ENCODE results near the gene MYL9.
A peak's percentile ranks its signal among the peaks of the same experiment; 100 is the strongest.

Gene MYL9

DNA sequence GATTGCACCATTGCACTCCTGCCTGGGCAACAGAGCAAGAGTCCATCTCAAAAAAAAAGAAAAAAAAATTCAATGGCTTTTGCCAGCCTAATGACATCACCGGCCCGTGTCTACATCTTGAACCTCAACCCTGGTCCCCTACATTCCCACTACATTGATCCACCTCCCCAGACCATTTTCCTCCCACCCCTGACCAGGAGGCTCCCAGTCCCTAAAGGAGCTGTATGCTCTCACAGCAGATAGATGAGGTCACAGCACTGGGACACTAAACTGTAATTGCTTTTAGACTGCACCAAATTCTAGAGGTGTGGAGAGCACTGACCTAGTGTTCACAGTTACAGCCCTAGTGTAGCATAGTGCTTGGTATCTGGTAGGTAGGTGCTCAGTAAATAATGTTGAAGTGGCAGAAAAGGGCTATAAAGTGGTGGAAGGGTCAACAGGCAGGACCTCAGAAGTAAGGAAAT, 42.7 kb downstream of the MYL9 start:
- TF ChIP-seq, protein P1, sequence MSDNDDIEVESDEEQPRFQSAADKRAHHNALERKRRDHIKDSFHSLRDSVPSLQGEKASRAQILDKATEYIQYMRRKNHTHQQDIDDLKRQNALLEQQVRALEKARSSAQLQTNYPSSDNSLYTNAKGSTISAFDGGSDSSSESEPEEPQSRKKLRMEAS (IDR thresholded peaks at IDR 0.05), result no peak
- TF ChIP-seq ZBTB7A (IDR thresholded peaks at IDR 0.05; ENCODE audit: low read depth) (no peak), TAF1 (IDR thresholded peaks at IDR 0.05; ENCODE audit: low read depth) (no peak), EP300 (IDR thresholded peaks at IDR 0.05; ENCODE audit: borderline replicate concordance) (no peak), RAD21 (IDR thresholded peaks at IDR 0.05; ENCODE audit: low read depth) (no peak), EGR1 (IDR thresholded peaks at IDR 0.05) (no peak), NFIC (IDR thresholded peaks at IDR 0.05) (no peak), CEBPB (IDR thresholded peaks at IDR 0.05) (no peak), YY1 (IDR thresholded peaks at IDR 0.05; ENCODE audit: low read depth) (no peak)
- TF ChIP-seq, protein P2, sequence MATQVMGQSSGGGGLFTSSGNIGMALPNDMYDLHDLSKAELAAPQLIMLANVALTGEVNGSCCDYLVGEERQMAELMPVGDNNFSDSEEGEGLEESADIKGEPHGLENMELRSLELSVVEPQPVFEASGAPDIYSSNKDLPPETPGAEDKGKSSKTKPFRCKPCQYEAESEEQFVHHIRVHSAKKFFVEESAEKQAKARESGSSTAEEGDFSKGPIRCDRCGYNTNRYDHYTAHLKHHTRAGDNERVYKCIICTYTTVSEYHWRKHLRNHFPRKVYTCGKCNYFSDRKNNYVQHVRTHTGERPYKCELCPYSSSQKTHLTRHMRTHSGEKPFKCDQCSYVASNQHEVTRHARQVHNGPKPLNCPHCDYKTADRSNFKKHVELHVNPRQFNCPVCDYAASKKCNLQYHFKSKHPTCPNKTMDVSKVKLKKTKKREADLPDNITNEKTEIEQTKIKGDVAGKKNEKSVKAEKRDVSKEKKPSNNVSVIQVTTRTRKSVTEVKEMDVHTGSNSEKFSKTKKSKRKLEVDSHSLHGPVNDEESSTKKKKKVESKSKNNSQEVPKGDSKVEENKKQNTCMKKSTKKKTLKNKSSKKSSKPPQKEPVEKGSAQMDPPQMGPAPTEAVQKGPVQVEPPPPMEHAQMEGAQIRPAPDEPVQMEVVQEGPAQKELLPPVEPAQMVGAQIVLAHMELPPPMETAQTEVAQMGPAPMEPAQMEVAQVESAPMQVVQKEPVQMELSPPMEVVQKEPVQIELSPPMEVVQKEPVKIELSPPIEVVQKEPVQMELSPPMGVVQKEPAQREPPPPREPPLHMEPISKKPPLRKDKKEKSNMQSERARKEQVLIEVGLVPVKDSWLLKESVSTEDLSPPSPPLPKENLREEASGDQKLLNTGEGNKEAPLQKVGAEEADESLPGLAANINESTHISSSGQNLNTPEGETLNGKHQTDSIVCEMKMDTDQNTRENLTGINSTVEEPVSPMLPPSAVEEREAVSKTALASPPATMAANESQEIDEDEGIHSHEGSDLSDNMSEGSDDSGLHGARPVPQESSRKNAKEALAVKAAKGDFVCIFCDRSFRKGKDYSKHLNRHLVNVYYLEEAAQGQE (IDR thresholded peaks at IDR 0.05; ENCODE audit: low read depth), result no peak
- TF ChIP-seq, protein P3, sequence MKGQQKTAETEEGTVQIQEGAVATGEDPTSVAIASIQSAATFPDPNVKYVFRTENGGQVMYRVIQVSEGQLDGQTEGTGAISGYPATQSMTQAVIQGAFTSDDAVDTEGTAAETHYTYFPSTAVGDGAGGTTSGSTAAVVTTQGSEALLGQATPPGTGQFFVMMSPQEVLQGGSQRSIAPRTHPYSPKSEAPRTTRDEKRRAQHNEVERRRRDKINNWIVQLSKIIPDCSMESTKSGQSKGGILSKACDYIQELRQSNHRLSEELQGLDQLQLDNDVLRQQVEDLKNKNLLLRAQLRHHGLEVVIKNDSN (IDR thresholded peaks at IDR 0.05), result no peak

DNA sequence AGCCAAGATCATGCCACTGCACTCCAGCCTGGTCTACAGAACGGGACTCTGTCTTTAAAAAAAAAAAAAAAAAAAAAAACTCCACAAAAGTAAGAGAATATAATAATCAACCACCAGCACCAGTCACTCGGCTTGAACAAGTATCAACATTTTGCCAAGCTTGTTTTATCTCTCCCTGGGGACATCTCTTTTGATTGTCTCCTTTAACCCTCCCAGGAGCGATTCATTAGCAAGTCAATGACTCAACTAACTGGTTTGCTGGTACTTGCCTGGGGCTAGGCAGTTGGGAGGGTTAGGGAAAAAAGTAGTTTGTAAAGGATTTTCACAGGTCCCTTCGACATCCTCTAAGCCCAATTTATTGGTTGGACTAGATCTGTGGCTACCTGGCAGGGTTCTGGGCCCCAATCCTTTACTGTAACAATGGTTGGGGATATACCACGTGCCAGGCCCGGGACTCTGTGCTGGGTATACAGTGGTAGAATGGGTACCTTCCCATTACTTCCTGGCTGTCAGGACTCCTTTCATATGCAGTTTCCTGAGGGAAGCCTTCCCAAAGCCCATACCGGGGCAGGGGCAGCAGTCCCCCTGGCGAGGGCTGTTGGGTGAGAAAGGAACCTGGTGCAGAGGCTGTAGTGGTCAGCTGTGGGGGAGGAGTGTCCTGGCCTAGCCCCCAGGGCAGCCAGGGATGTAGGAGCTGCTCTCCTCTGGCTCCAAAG, 44.2 kb downstream of the MYL9 start:
- no peak for TF ChIP-seq EP300 (IDR thresholded peaks at IDR 0.05; ENCODE audit: borderline replicate concordance)
- no peak for TF ChIP-seq TAF1 (IDR thresholded peaks at IDR 0.05; ENCODE audit: low read depth)
- TF ChIP-seq FOXM1 (IDR thresholded peaks at IDR 0.05; ENCODE audit: borderline replicate concordance, low read depth), result no peak

DNA sequence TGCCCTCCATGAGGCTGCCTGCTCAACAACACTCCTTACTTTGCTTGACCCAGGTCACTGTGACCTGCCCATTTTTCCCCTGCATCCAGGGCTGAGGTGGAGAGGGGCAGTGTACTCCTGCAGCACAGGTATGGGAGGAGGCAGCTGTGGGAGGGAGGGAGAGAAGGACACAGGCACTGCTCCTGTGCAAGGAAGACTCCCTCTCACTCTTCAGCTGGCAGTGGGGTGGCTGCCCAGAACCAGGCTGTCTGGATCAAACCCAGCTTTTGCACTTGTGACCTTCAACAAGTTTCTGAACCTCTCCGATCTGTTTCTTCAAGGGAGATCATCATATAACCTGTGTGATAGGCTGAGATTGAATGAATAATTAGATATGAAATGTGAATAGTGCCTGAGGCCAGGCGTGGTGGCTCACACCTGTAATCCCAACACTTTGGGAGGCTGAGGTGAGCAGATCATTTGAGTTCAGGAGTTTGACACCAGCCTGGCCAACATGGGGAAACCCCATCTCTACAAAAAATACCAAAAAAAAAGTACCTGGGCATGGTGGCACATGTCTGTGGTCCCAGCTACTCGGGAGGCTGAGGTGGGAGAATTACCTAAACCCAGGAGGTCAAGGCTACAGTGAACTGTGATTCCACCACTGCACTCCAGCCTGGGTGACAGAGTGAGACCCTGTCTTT, 46.2 kb downstream of the MYL9 start:
- no peak for TF ChIP-seq ZBTB7A (IDR thresholded peaks at IDR 0.05; ENCODE audit: low read depth)
- no peak for TF ChIP-seq CEBPB (IDR thresholded peaks at IDR 0.05)
- TF ChIP-seq CREB1 (IDR thresholded peaks at IDR 0.05; ENCODE audit: low read depth), result no peak
- TF ChIP-seq, protein P2 (IDR thresholded peaks at IDR 0.05; ENCODE audit: low read depth), result no peak
- TF ChIP-seq, protein P3 (IDR thresholded peaks at IDR 0.05), result no peak
- TF ChIP-seq TEAD4 (IDR thresholded peaks at IDR 0.05), result no peak
- TF ChIP-seq, protein P1 (IDR thresholded peaks at IDR 0.05), result no peak
- TF ChIP-seq TCF12 (IDR thresholded peaks at IDR 0.05; ENCODE audit: low read depth), result no peak
- no peak for TF ChIP-seq EGR1 (IDR thresholded peaks at IDR 0.05)
- TF ChIP-seq TAF1 (IDR thresholded peaks at IDR 0.05; ENCODE audit: low read depth), result no peak
- TF ChIP-seq FOXM1 (IDR thresholded peaks at IDR 0.05; ENCODE audit: borderline replicate concordance, low read depth), result no peak
- no peak for TF ChIP-seq RAD21 (IDR thresholded peaks at IDR 0.05; ENCODE audit: low read depth)
- TF ChIP-seq EP300 (IDR thresholded peaks at IDR 0.05; ENCODE audit: borderline replicate concordance), result no peak
- TF ChIP-seq NFIC (IDR thresholded peaks at IDR 0.05), result no peak
- no peak for TF ChIP-seq YY1 (IDR thresholded peaks at IDR 0.05; ENCODE audit: low read depth)

DNA sequence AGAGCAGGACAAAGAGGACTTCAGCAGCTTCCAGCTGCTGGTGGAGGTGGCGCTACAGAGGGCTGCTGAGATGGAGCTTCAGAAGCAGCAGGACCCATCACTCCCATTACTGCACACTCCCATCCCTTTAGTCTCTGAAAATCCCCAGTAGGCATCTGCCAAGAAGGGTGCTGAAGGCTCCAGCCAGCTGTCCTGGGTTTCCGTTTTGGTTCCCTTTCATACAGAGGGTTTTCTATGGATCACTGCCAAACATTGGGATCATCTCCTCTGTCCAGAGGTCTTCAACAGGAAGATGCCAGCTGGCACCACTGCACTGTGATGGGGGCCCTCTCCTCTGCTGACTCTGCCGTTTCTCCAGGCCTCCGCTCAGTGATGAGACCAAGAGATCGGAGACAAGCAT, 50.0 kb downstream of the MYL9 start:
- TF ChIP-seq CEBPB (IDR thresholded peaks at IDR 0.05) (no peak), ZBTB7A (IDR thresholded peaks at IDR 0.05; ENCODE audit: low read depth) (no peak), NFIC (IDR thresholded peaks at IDR 0.05) (no peak), TEAD4 (IDR thresholded peaks at IDR 0.05) (no peak), EP300 (IDR thresholded peaks at IDR 0.05; ENCODE audit: borderline replicate concordance) (no peak)
- TF ChIP-seq, protein P1 (IDR thresholded peaks at IDR 0.05), result no peak

DNA sequence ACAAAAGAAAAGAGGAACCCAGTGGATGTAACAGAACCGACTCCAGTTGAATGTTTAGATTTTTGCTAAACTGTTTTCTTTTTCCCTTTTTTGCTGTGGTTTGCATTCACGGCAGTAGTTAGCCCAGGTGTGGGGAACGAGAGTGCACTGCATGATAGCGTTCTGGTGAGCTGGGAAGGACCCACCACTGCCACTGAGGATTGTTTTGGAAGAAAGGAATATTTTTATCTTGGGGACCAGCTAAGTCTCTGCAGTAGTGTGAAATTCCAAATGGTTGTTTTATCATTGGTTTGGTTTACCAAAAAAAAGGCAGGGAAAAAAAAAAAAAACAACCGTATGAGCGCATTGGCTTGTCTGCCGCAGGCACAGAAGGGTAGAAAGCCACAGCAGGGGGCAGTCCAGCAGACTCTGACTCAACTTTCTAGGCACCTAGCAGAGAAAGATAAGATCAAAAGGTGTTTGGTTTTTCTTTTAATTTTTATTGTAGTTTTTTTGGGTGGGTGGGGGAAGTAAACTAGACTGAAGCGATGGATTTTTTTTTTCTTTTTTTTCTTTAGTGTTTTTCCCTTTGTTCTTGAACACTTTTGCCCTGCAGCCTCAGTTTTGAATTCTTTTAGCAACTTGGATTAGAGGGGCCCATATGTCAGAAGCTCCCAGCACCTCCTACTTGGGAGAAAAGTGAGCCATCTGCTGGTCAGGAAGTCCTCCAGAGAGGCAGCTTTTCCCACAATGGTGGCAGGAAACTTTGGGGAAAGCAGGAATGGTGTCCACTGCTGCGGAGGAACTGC, 50.7 kb downstream of the MYL9 start:
- TF ChIP-seq EP300 (IDR thresholded peaks at IDR 0.05; ENCODE audit: borderline replicate concordance) (no peak), RAD21 (IDR thresholded peaks at IDR 0.05; ENCODE audit: low read depth) (peak; percentile 21; the same call in 1 of the 2 replicates)
- TF ChIP-seq, protein P2 (IDR thresholded peaks at IDR 0.05; ENCODE audit: low read depth), result no peak
- TF ChIP-seq, protein P1 (IDR thresholded peaks at IDR 0.05), result no peak
